WTC11 (cell line): Measurements from ENCODE around the gene PGRMC2. TPM values are rescaled to one million over a fixed set of nuclear protein-coding genes. Genes with fewer than 3 reads are reported as not detected.
"Not testable (repeated sequence)": the region's sequence is repeated elsewhere in the genome, so short reads cannot be mapped to it uniquely, and the experiment has no call there.

Source experiments
- ATAC-seq: fragments of 200-7000 bp; cut with Tn5 transposase; 2 replicates; pipeline ENCODE4 v1.10.0; 2021; ENCODE audit warnings: mild to moderate bottlenecking, moderate library complexity
- CTCF ChIA-PET: fragments of 300-600 bp; sonication (Branson Sonifier 250); formaldehyde crosslinking; loops from one replicate; lab custom pipeline; 2021; ENCODE audit warnings: antibody characterized with exemption; lab: Charles Lee
- POLR2A ChIA-PET: fragments of 350-600 bp; sonication (Branson Sonifier 250); formaldehyde crosslinking; loops from one replicate; lab custom pipeline; 2021; ENCODE audit warnings: antibody characterized with exemption; lab: Charles Lee
- DNase-seq: peaks from one replicate; pipeline ENCODE4 v3.0.0; 2021; ENCODE audit warnings: low spot score
- H3K27ac Mint-ChIP-seq: 2 replicates; pipeline ENCODE4 v1.8.0; 2021; ENCODE audit warnings: mixed read lengths
- H3K27me3 Mint-ChIP-seq: 2 replicates; pipeline ENCODE4 v1.8.0; 2021; ENCODE audit warnings: low read depth, mild to moderate bottlenecking, moderate library complexity, mixed read lengths
- H3K36me3 Mint-ChIP-seq: 2 replicates; pipeline ENCODE4 v1.8.0; 2021; ENCODE audit warnings: mixed read lengths
- H3K4me1 Mint-ChIP-seq: 2 replicates; pipeline ENCODE4 v1.8.0; 2022; ENCODE audit warnings: mixed read lengths
- H3K4me3 Mint-ChIP-seq: 2 replicates; pipeline ENCODE4 v1.8.0; 2021; ENCODE audit warnings: mild to moderate bottlenecking, moderate library complexity, mixed read lengths
- H3K9me3 Mint-ChIP-seq: 2 replicates; pipeline ENCODE4 v1.8.0; 2021; ENCODE audit warnings: mixed read lengths
- ATF1 ChIP-seq: sonication (generic); formaldehyde crosslinking; IDR thresholded peaks from 2 replicates; pipeline ENCODE4 v1.8.1; 2023; ENCODE audit warnings: mild to moderate bottlenecking, moderate library complexity, missing genetic modification reagents
- FOXK1 ChIP-seq: sonication (generic); formaldehyde crosslinking; IDR thresholded peaks from 2 replicates; pipeline ENCODE4 v1.8.0; 2022; ENCODE audit warnings: mild to moderate bottlenecking, moderate library complexity, missing genetic modification reagents
- FOXP4 ChIP-seq: sonication (generic); formaldehyde crosslinking; IDR thresholded peaks from 2 replicates; pipeline ENCODE4 v1.8.0; 2022; ENCODE audit warnings: mild to moderate bottlenecking, missing genetic modification reagents
- HMGXB4 ChIP-seq: sonication (generic); formaldehyde crosslinking; IDR thresholded peaks from 2 replicates; pipeline ENCODE4 v1.8.1; 2023; ENCODE audit warnings: mild to moderate bottlenecking, moderate library complexity, missing genetic modification reagents
- IRF2 ChIP-seq: sonication (generic); formaldehyde crosslinking; IDR thresholded peaks from 2 replicates; pipeline ENCODE4 v1.8.0; 2022; ENCODE audit warnings: low read depth, missing genetic modification reagents, borderline replicate concordance
- KAT7 ChIP-seq: sonication (generic); formaldehyde crosslinking; IDR thresholded peaks from 2 replicates; pipeline ENCODE4 v1.8.1; 2023; ENCODE audit warnings: missing genetic modification reagents, mild to moderate bottlenecking, borderline replicate concordance
- NR2C2 ChIP-seq: sonication (generic); formaldehyde crosslinking; IDR thresholded peaks from 2 replicates; pipeline ENCODE4 v1.8.0; 2022; ENCODE audit warnings: mild to moderate bottlenecking, missing genetic modification reagents
- OVOL2 ChIP-seq: fragments of 250-450 bp; sonication (Bioruptor Pico); IDR thresholded peaks from 2 replicates; pipeline ENCODE4 v1.9.0; 2021; ENCODE audit warnings: mild to moderate bottlenecking, borderline replicate concordance
- PRRX2 ChIP-seq: fragments of 250-450 bp; sonication (Bioruptor Pico); IDR thresholded peaks from 2 replicates; pipeline ENCODE4 v1.8.0; 2021; ENCODE audit warnings: mild to moderate bottlenecking
- TP53 ChIP-seq: sonication (generic); formaldehyde crosslinking; IDR thresholded peaks from 2 replicates; pipeline ENCODE4 v1.8.1; 2023; ENCODE audit warnings: mild to moderate bottlenecking, missing genetic modification reagents
- ZNF219 ChIP-seq: sonication (generic); formaldehyde crosslinking; IDR thresholded peaks from 2 replicates; pipeline ENCODE4 v1.8.0; 2023; ENCODE audit warnings: missing genetic modification reagents, mild to moderate bottlenecking, borderline replicate concordance
- ZNF396 ChIP-seq: fragments of 250-450 bp; sonication (Bioruptor Pico); IDR thresholded peaks from 2 replicates; pipeline ENCODE4 v1.8.0; 2021; ENCODE audit warnings: mild to moderate bottlenecking, moderate library complexity, borderline replicate concordance
- ZNF512 ChIP-seq: sonication (generic); formaldehyde crosslinking; IDR thresholded peaks from 2 replicates; pipeline ENCODE4 v1.8.1; 2022; ENCODE audit warnings: missing genetic modification reagents, borderline replicate concordance
- total RNA-seq: library from RNA; stranded (reverse); gene quantifications from 3 replicates; pipeline ENCODE4 v1.2.3, GENCODE V29; 2021

PGRMC2 gene
- total RNA-seq, 1 experiment from 2014 or later, result 68.2 TPM

GRCh38 chr4:128268970-128269369, 18.6 kb downstream of the PGRMC2 start:
- DNase-seq, result no peak
- H3K27ac Mint-ChIP-seq, result 0 out of 2 replicates have a peak overlapping the region, but pooled peaks have one; percentile 22
- ChIA-PET POLR2A (no interaction called here), CTCF (no interaction called here)
- no peak for TF ChIP-seq NR2C2 (CRISPR knock-in tag)
- TF ChIP-seq, all 79 proteins: peak for 0
- Mint-ChIP-seq H3K36me3 (peaks cover 51% of the 10 kb centered on the region), H3K9me3 (peaks cover 38% of the 10 kb centered on the region), H3K27me3 (peaks cover 6% of the 10 kb centered on the region; the same call in 1 of the 2 replicates), H3K4me1 (no peaks in the 10 kb centered on the region), H3K4me3 (no peak overlapping the region)
- ATAC-seq, result no peak

- DNase-seq (no peak), ATAC-seq (no peak)
- no peak for TF ChIP-seq ZNF219 (CRISPR knock-in tag)
- no peak for TF ChIP-seq HMGXB4 (CRISPR knock-in tag)
- no peak for TF ChIP-seq IRF2 (CRISPR knock-in tag)
- Mint-ChIP-seq H3K36me3 (peaks cover 52% of the 10 kb centered on the region), H3K4me1 (no peaks in the 10 kb centered on the region), H3K27me3 (peaks cover 6% of the 10 kb centered on the region; the same call in 1 of the 2 replicates), H3K27ac (no peak overlapping the region), H3K9me3 (peaks cover 50% of the 10 kb centered on the region), H3K4me3 (no peak overlapping the region)
- CTCF ChIA-PET, result no interaction called here
- POLR2A ChIA-PET, result interaction anchor here (0.8 kb wide), 1 partner anchor 20 kb away, joined by 3 read pairs; the partner anchor contains the start of gene PGRMC2
These were observed 19.9 kb downstream of the PGRMC2 start for GRCh38 chr4:128267745-128268144.

- DNase-seq, H3K27ac Mint-ChIP-seq, POLR2A ChIA-PET, H3K4me3 Mint-ChIP-seq, H3K27me3 Mint-ChIP-seq, ATAC-seq, CTCF ChIA-PET, H3K4me1 Mint-ChIP-seq: not testable (repeated sequence)
- H3K36me3 Mint-ChIP-seq, result peaks cover 46% of the 10 kb centered on the region
- H3K9me3 Mint-ChIP-seq, result peaks cover 51% of the 10 kb centered on the region
These were observed 20.4 kb downstream of the PGRMC2 start for GRCh38 chr4:128267171-128267570.

- Mint-ChIP-seq H3K27ac (0 out of 2 replicates have a peak overlapping the region, but pooled peaks have one; percentile 53), H3K9me3 (peaks cover 65% of the 10 kb centered on the region), H3K36me3 (peaks cover 42% of the 10 kb centered on the region)
- CTCF ChIA-PET, ATAC-seq, POLR2A ChIA-PET, H3K4me1 Mint-ChIP-seq, H3K4me3 Mint-ChIP-seq, H3K27me3 Mint-ChIP-seq: not testable (repeated sequence)
- peak; percentile 31 for DNase-seq
These were observed 22.1 kb downstream of the PGRMC2 start for GRCh38 chr4:128265550-128265949.

GRCh38 chr4:128259889-128260288, 27.7 kb downstream of the PGRMC2 start:
- POLR2A ChIA-PET, CTCF ChIA-PET, DNase-seq, H3K4me3 Mint-ChIP-seq, H3K27me3 Mint-ChIP-seq, ATAC-seq, H3K4me1 Mint-ChIP-seq, H3K27ac Mint-ChIP-seq: not testable (repeated sequence)
- peaks cover 22% of the 10 kb centered on the region for H3K36me3 Mint-ChIP-seq
- H3K9me3 Mint-ChIP-seq, result peaks cover 54% of the 10 kb centered on the region

GRCh38 chr4:128258166-128258565, 29.4 kb downstream of the PGRMC2 start:
- H3K9me3 Mint-ChIP-seq, result peaks cover 52% of the 10 kb centered on the region
- H3K27ac Mint-ChIP-seq, H3K4me3 Mint-ChIP-seq, H3K4me1 Mint-ChIP-seq, DNase-seq, H3K36me3 Mint-ChIP-seq, ATAC-seq, POLR2A ChIA-PET, H3K27me3 Mint-ChIP-seq: not testable (repeated sequence)
- CTCF ChIA-PET, result interaction anchor here (1.1 kb wide), 1 partner anchor 196 kb away, joined by 3 read pairs; no protein-coding TSS in a partner anchor

GRCh38 chr4:128256539-128256938, 31.1 kb downstream of the PGRMC2 start:
- Mint-ChIP-seq H3K27me3 (no peaks in the 10 kb centered on the region), H3K9me3 (peaks cover 54% of the 10 kb centered on the region), H3K36me3 (peaks cover 16% of the 10 kb centered on the region)
- no peak for TF ChIP-seq ZNF512 (CRISPR knock-in tag)
- no peak for TF ChIP-seq PRRX2 (CRISPR knock-in tag)
- TF ChIP-seq KAT7, result no peak
- TF ChIP-seq ATF1 (CRISPR knock-in tag), result no peak
- no peak for TF ChIP-seq TP53 (CRISPR knock-in tag)
- no peak for TF ChIP-seq FOXP4
- no peak for TF ChIP-seq ZNF396 (CRISPR knock-in tag)
- no peak for TF ChIP-seq FOXK1 (CRISPR knock-in tag)
- TF ChIP-seq OVOL2 (CRISPR knock-in tag), result no peak

More at GRCh38 chr4:128256539-128256938, 31.1 kb downstream of the PGRMC2 start:
- POLR2A ChIA-PET, result no interaction called here
- Mint-ChIP-seq H3K4me3 (no peak overlapping the region), H3K27ac (no peak overlapping the region), H3K4me1 (peaks cover 7% of the 10 kb centered on the region)
- CTCF ChIA-PET, result interaction anchor here (0.9 kb wide), 1 partner anchor 85 kb away, joined by 4 read pairs; no protein-coding TSS in a partner anchor
- DNase-seq, result no peak
- ATAC-seq, result no peak
